GM23248 (cell line): ENCODE measurements around the gene SLC34A3. TPM values are rescaled to one million over a fixed set of nuclear protein-coding genes. Genes with fewer than 3 reads are reported as not detected.

ENCODE experiments used
- DNase-seq: peaks from one replicate; pipeline ENCODE4 v3.0.0-alpha.2; 2015
- H2AFZ ChIP-seq: fragments of 200-600 bp; sonication (generic); 2 replicates; pipeline ENCODE4 v1.6.1; 2016; ENCODE audit warnings: antibody characterized with exemption
- H3F3A ChIP-seq: fragments of 200-600 bp; sonication (generic); 2 replicates; pipeline ENCODE4 v1.6.1; 2016; ENCODE audit warnings: mild to moderate bottlenecking, antibody characterized with exemption, mixed run types; ENCODE audit not compliant: insufficient read depth
- H3K27ac ChIP-seq: fragments of 200-600 bp; sonication (generic); 2 replicates; pipeline ENCODE4 v1.5.1; 2016; ENCODE audit warnings: mild to moderate bottlenecking
- H3K27me3 ChIP-seq: fragments of 200-600 bp; sonication (generic); replicated peaks from 2 replicates; pipeline ENCODE4 v1.6.1; 2016; ENCODE audit warnings: mild to moderate bottlenecking; ENCODE audit not compliant: insufficient read depth
- H3K36me3 ChIP-seq: fragments of 200-600 bp; sonication (generic); 2 replicates; pipeline ENCODE4 v1.6.1; 2016; ENCODE audit warnings: low read depth, mild to moderate bottlenecking
- H3K4me1 ChIP-seq: fragments of 200-600 bp; sonication (generic); 2 replicates; pipeline ENCODE4 v1.6.1; 2016; ENCODE audit warnings: mild to moderate bottlenecking; ENCODE audit not compliant: insufficient read depth
- H3K4me2 ChIP-seq: fragments of 200-600 bp; sonication (generic); one replicate; pipeline ENCODE4 v1.6.1; 2016; ENCODE audit warnings: mild to moderate bottlenecking; ENCODE audit not compliant: unreplicated experiment
- H3K4me3 ChIP-seq: fragments of 200-600 bp; sonication (generic); 2 replicates; pipeline ENCODE4 v1.5.1; 2016; ENCODE audit warnings: mild to moderate bottlenecking
- H3K79me2 ChIP-seq: fragments of 200-600 bp; sonication (generic); 2 replicates; pipeline ENCODE4 v1.6.1; 2016; ENCODE audit warnings: mild to moderate bottlenecking; ENCODE audit not compliant: insufficient read depth
- H3K9ac ChIP-seq: fragments of 200-600 bp; sonication (generic); 2 replicates; pipeline ENCODE4 v1.6.1; 2016; ENCODE audit warnings: mild to moderate bottlenecking
- H3K9me2 ChIP-seq: fragments of 200-600 bp; sonication (generic); 2 replicates; pipeline ENCODE4 v1.6.1; 2016; ENCODE audit warnings: mixed run types, mild to moderate bottlenecking, moderate library complexity; ENCODE audit not compliant: insufficient read depth
- H3K9me3 ChIP-seq: fragments of 200-600 bp; sonication (generic); one replicate; pipeline ENCODE4 v1.6.1; 2017; ENCODE audit warnings: low read depth
- H4K20me1 ChIP-seq: fragments of 200-600 bp; sonication (generic); 2 replicates; pipeline ENCODE4 v1.6.0; 2016; ENCODE audit not compliant: insufficient read depth
- EZH2 ChIP-seq: fragments of 200-600 bp; sonication (generic); IDR thresholded peaks from 2 replicates; pipeline ENCODE4 v1.6.1; 2018; ENCODE audit warnings: antibody characterized with exemption, mild to moderate bottlenecking; ENCODE audit not compliant: insufficient read depth, poor library complexity, severe bottlenecking
- EZH2phosphoT487 ChIP-seq: fragments of 200-600 bp; sonication (generic); IDR thresholded peaks from 2 replicates; pipeline ENCODE4 v1.6.1; 2018; ENCODE audit warnings: antibody characterized with exemption, moderate library complexity, mild to moderate bottlenecking, low read depth; ENCODE audit not compliant: insufficient read depth
- WGBS, 2 experiments: methylation state at CpG; one replicate each; pipeline ENCODE4 v1.1.6; 2015 to 2017; ENCODE audit warnings: low lambda C conversion rate in 2 of 2, low coverage in 1 of 2; ENCODE audit errors: missing lambda C conversion rate in 2 of 2; 5-methylcytosine and 5-hydroxymethylcytosine counted together
- in situ Hi-C: fragments of 300-500 bp; cut with MboI; formaldehyde crosslinking; loops from 2 replicates; pipeline ENCODE4 v1.15.0; 2020
- polyA plus RNA-seq: library from polyadenylated mRNA; unstranded; fragments of >200 nt; fragmentation: Nextera tagmentation; extraction: Ambion mirVana; gene quantifications from 2 replicates; pipeline ENCODE4 v1.2.1, GENCODE V29; 2016
- total RNA-seq: library from RNA; depleted of rRNA; stranded (reverse); fragments of >200 nt; shearing (Covaris generic); gene quantifications from 2 replicates; pipeline ENCODE4 v1.2.3, GENCODE V29; 2014

SLC34A3 gene
- total and polyA plus RNA-seq, 2 experiments from 2014 or later, result not detected

DNA sequence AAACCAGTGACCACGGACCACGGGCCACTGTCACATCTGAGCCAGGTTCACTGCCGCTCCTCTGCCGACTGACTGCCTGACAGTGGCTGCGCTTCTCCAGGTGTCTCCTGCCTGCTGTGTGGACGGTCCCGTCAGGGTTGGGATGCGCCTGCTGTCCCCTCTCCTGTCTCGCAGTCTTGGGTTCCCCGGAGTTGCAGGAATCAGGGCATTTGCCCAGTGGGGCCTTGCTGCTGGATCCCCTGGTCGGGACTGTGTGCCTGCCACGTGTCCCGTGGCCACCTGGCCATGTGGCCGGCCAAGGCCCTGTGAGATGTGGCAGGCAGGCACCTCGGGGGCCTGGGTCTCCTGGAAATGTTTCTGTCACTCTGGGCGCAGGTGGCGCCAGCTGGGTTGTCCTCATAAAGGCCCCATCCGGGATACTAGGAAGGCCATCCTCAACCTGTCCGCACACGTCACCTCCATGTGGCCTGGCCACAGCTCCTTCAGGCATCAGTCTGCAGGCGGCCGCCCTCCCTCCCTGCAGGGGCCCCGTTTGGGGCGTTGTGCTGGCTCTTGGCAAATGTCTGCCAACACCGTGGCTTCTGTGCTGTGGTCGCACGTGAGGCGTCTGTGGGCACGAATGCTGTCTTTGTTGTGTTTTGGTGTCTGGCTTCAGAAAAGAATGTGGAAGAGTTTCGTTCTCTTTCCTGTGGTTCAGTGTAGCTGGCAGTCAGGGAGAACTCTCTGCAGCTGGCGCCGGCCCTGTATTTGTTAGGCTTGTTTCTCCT, 40.4 kb downstream of the SLC34A3 start:
- Histone ChIP-seq H3K4me2 (no peak overlapping the region), H4K20me1 (no peaks in the 10 kb centered on the region), H3K9ac (no peak overlapping the region), H3K9me2 (no peaks in the 10 kb centered on the region), H3K79me2 (no peaks in the 10 kb centered on the region), H3F3A (no peaks in the 10 kb centered on the region), H3K27ac (no peak overlapping the region), H3K4me1 (no peaks in the 10 kb centered on the region), H3K36me3 (no peaks in the 10 kb centered on the region; the same call in 1 of the 2 replicates), H3K4me3 (no peak overlapping the region), H3K9me3 (no peaks in the 10 kb centered on the region), H2AFZ (no peak overlapping the region), H3K27me3 (no peaks in the 10 kb centered on the region)
- no peak for DNase-seq
- in situ Hi-C loops, result no loop called here
- TF ChIP-seq EZH2phosphoT487, result no peak
- TF ChIP-seq EZH2, result no peak
- 86 to 90% methylated on average over 29 to 32 of the region's 32 CpGs for WGBS, 2 experiments

DNA sequence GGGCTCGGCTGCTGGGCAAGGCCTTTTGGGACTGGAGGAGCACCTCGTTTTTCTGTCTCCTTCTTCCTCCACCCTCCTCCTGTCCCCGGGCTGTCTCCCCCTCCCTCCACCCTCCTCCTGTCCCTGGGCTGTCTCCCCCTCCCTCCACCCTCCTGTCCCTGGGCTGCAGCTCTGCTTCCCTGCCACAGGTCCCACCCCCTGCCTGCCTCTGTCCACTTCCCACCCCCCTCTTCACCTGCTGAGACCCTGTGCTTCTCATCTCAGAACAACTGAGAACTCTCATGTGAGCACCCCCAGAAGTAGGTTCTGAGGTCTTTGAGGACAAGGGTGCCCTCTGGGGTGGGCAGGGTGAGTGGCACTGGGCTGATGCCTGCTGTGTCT, 41.0 kb downstream of the SLC34A3 start:
- in situ Hi-C loops, result no loop called here
- H3K9me3 ChIP-seq, result no peaks in the 10 kb centered on the region
- no peaks in the 10 kb centered on the region for H3K79me2 ChIP-seq
- H2AFZ ChIP-seq, result no peak overlapping the region
- no peak overlapping the region for H3K4me3 ChIP-seq
- H3K9ac ChIP-seq, result no peak overlapping the region
- no peaks in the 10 kb centered on the region; the same call in 1 of the 2 replicates for H3K36me3 ChIP-seq
- H3K9me2 ChIP-seq, result no peaks in the 10 kb centered on the region
- H3K4me1 ChIP-seq, result peaks cover under 1% of the 10 kb centered on the region; the same call in 1 of the 2 replicates
- TF ChIP-seq EZH2phosphoT487 (no peak), EZH2 (no peak)
- 30 to 40% methylated on average over 2 to 3 of the region's 3 CpGs for WGBS, 2 experiments
- H3K27me3 ChIP-seq, result no peaks in the 10 kb centered on the region
- H3F3A ChIP-seq, result no peaks in the 10 kb centered on the region
- no peak for DNase-seq
- H3K4me2 ChIP-seq, result no peak overlapping the region
- no peaks in the 10 kb centered on the region for H4K20me1 ChIP-seq
- H3K27ac ChIP-seq, result no peak overlapping the region

DNA sequence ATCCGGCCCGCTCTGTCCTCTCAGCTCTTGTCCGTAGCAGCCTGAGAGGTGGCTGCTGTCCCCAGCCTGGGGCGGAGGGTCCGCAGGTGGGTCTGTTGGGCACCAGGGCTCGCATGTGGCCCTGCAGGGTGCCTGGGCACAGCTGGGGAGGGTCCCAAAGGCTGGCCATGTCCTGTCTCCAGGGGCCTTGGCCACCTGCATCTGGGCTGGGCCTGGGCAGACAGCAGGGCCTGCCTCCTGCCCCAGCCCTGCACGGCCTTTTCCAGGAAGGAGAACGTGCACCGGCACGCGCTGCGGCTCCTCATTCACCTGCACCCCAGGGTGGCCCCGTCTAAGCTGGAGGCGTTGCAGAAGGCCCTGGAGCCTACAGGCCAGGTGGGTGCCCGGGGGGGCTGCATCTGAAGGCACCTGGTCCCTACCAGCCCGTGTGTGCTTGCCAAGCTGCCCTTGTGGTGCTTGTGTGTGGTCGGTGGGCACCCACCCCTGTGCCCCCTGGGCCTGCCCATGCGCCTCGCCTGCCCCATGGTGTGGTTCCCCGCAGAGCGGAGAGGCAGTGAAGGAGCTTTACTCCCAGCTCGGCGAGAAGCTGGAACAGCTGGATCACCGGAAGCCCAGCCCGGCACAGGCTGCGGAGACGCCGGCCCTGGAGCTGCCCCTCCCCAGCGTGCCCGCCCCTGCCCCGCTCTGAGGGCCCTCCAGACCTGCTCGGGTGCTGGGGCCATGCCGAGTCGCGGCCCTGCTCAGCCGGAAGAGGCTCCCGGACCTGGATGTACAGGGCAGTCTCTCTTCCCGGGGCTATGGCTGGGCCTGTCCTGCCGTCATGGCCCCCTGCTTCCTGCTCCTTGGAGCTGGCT, 41.8 kb downstream of the SLC34A3 start:
- Histone ChIP-seq H4K20me1 (no peaks in the 10 kb centered on the region), H3F3A (no peaks in the 10 kb centered on the region), H3K9ac (no peak overlapping the region), H3K4me3 (no peak overlapping the region), H3K27ac (no peak overlapping the region), H3K9me3 (no peaks in the 10 kb centered on the region), H3K27me3 (no peaks in the 10 kb centered on the region), H3K4me1 (peaks cover 8% of the 10 kb centered on the region), H3K79me2 (no peaks in the 10 kb centered on the region), H3K36me3 (no peaks in the 10 kb centered on the region; the same call in 1 of the 2 replicates), H3K9me2 (no peaks in the 10 kb centered on the region), H3K4me2 (no peak overlapping the region), H2AFZ (no peak overlapping the region)
- DNase-seq, result no peak
- TF ChIP-seq EZH2 (no peak), EZH2phosphoT487 (no peak)
- WGBS, 2 experiments, result 90 to 91% methylated on average over 21 to 36 of the region's 39 CpGs
- in situ Hi-C loops, result no loop called here

DNA sequence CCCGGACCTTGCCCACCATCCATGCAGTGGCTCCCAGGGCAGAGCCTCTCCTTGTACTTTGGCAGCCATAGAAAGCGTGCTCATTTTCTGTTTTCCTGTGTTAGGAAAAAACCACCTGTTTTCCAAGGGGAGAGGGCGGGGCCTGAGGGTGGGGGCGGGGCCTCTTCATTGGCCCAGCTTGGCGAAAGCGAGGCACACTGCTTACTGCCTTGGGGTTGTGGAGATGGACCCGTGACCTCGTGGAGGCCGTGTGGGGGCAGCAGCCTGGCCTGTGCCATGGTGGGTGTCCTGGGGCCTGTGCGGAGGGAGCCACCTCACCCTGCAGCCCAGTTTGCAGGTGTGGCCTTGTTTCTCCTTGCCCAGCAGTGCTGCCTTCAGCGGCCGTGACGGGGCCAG, 42.4 kb downstream of the SLC34A3 start:
- in situ Hi-C loops, result no loop called here
- no peak overlapping the region for H3K27ac ChIP-seq
- H3F3A ChIP-seq, result no peaks in the 10 kb centered on the region
- DNase-seq, result no peak
- no peaks in the 10 kb centered on the region for H3K27me3 ChIP-seq
- no peaks in the 10 kb centered on the region for H4K20me1 ChIP-seq
- WGBS, 2 experiments, result 78 to 86% methylated on average over 13 of the region's 13 CpGs
- no peaks in the 10 kb centered on the region for H3K79me2 ChIP-seq
- H3K4me3 ChIP-seq, result no peak overlapping the region
- no peak overlapping the region for H3K4me2 ChIP-seq
- H2AFZ ChIP-seq, result no peak overlapping the region
- no peak overlapping the region for H3K9ac ChIP-seq
- no peaks in the 10 kb centered on the region; the same call in 1 of the 2 replicates for H3K36me3 ChIP-seq
- H3K9me3 ChIP-seq, result no peaks in the 10 kb centered on the region
- no peaks in the 10 kb centered on the region for H3K9me2 ChIP-seq
- no peak for TF ChIP-seq EZH2
- no peak for TF ChIP-seq EZH2phosphoT487
- H3K4me1 ChIP-seq, result peaks cover 8% of the 10 kb centered on the region
